Activated naive CD4-positive, alpha-beta T cell treated with anti-CD3 and anti-CD28 coated beads for 36 hours (primary cell): ENCODE data around the gene SCN2B. TPM values are rescaled to one million over a fixed set of nuclear protein-coding genes. Genes with fewer than 3 reads are reported as not detected.

Experiments
- CTCF ChIA-PET: fragments of 350-600 bp; sonication (Branson Sonifier 250); formaldehyde crosslinking; loops from one replicate; lab custom pipeline; 2021; ENCODE audit warnings: antibody characterized with exemption; lab: Charles Lee
- DNase-seq: peaks from one replicate; pipeline ENCODE4 v3.0.0-alpha.2; 2020
- H3K27ac Mint-ChIP-seq: one replicate; pipeline ENCODE4 v1.8.0; 2021; ENCODE audit warnings: mild to moderate bottlenecking, mixed read lengths
- H3K27me3 Mint-ChIP-seq: one replicate; pipeline ENCODE4 v1.8.0; 2021; ENCODE audit warnings: low read depth, mixed read lengths
- H3K36me3 Mint-ChIP-seq: one replicate; pipeline ENCODE4 v1.8.0; 2021; ENCODE audit warnings: low read depth, mixed read lengths
- H3K4me1 Mint-ChIP-seq: one replicate; pipeline ENCODE4 v1.8.0; 2021; ENCODE audit warnings: low read depth, mixed read lengths
- H3K4me3 Mint-ChIP-seq: one replicate; pipeline ENCODE4 v1.8.0; 2021; ENCODE audit warnings: mild to moderate bottlenecking, moderate library complexity, mixed read lengths
- H3K9me3 Mint-ChIP-seq: one replicate; pipeline ENCODE4 v1.8.0; 2021; ENCODE audit warnings: mixed read lengths
- intact Hi-C: fragments of 100-400 bp; cut with micrococcal nuclease; formaldehyde crosslinking; loops from one replicate; pipeline ENCODE4 v1.15.1; 2023
- total RNA-seq, 2 experiments: library from RNA; stranded (reverse); gene quantifications; one replicate each; pipeline ENCODE4 v1.2.3, GENCODE V29; 2021

The SCN2B gene
- total RNA-seq, 2 experiments from 2014 or later = not detected

DNA sequence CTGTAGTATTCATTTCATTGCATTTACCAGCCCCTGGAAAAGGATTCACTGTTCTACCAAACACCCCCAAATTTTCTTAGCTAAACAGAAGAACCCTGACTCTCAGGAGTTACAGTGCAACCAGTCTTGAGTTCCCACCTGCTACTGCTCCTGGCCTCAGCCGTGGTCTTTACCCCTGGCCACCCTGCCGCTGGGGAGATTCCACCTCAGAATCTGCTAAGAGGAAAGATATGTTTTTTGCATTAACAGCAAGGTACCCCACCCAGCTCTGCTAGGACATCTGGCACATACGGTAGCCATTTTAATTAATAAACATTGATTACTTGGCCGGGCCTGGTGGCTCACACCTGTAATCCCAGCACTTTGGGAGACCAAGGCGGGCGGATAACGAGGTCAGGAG lies 39.3 kb upstream of the SCN2B start:
- no peaks in the 10 kb centered on the region for H3K27me3 Mint-ChIP-seq
- CTCF ChIA-PET = interaction anchor here (0.9 to 2.9 kb wide), 8 partner anchors 11 to 72 kb away, joined by 3 to 12 read pairs (median 7); no protein-coding TSS in a partner anchor
- H3K4me1 Mint-ChIP-seq = peaks cover 92% of the 10 kb centered on the region
- no peak for DNase-seq
- H3K9me3 Mint-ChIP-seq = no peaks in the 10 kb centered on the region
- H3K36me3 Mint-ChIP-seq = peaks cover 39% of the 10 kb centered on the region
- peak overlapping the region; percentile 100 for H3K27ac Mint-ChIP-seq
- intact Hi-C loops = loop anchor here (1.0 to 5.0 kb wide), 6 partner anchors 9 to 229 kb away; partner anchors contain the start of genes CD3D and IL10RA
- peak overlapping the region; percentile 64 for H3K4me3 Mint-ChIP-seq

DNA sequence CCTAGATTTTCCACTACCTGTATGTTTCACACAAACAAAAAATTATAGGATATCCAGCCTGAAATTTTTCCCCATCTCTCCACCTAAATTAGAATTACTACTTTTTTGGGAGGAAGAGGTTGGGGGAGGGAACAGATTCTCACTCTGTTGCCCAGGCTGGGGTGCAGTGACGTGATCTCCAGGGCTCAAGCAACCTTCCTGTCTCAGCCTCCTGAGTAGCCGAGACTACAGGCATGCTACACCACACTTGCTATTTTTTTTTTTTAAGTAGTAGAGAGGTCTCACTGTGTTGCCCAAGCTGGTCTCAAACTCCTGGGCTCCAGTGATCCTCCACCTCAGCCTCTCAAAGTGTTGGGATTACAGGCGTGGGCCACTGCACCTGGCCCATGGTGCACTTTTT lies 38.8 kb upstream of the SCN2B start:
- peaks cover 42% of the 10 kb centered on the region for H3K36me3 Mint-ChIP-seq
- peak; percentile 57 for DNase-seq
- intact Hi-C loops = loop anchor here (5.0 kb wide), 2 partner anchors 168 to 213 kb away; no protein-coding TSS in a partner anchor
- CTCF ChIA-PET = interaction anchor here (0.6 to 2.9 kb wide), 7 partner anchors 9 to 98 kb away, joined by 3 to 12 read pairs (median 5); partner anchors contain the start of gene JAML
- H3K27me3 Mint-ChIP-seq = no peaks in the 10 kb centered on the region
- peak overlapping the region; percentile 100 for H3K27ac Mint-ChIP-seq
- H3K9me3 Mint-ChIP-seq = no peaks in the 10 kb centered on the region
- peak overlapping the region; percentile 64 for H3K4me3 Mint-ChIP-seq
- H3K4me1 Mint-ChIP-seq = peaks cover 92% of the 10 kb centered on the region

DNA sequence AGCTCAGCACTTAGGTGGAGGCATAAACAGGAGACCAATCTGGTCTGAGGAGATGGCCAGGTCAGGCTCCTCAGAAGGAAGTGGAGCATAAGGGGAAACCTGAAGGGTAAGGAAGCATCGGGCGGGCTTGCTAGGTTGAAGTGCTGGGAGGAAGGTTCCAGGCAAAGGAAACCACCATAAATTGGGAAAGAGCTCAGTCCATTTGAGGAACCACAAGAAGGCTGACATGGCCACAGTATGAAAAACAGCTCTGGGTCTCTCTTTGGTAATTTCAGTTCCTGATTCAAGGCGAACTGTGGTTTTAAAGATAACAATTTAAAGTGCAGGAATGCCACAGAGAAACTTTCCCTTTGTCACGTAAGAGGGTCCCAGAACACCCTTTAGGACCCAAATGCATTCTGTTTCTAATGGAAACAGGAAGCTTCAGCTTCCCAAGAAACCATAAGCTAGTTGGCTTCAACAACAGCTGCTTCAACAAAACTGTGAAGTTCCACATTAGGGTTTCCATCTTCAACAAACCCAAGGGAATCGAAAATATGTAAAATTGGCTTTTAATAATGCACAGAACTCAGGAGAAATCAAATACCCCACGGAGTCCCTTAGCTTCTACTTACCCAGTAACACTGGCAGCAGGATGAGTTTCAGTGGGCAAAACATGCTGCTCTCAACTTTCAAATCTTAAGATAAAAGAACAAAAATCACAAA lies 37.9 kb upstream of the SCN2B start:
- Mint-ChIP-seq H3K4me1 (peaks cover 88% of the 10 kb centered on the region), H3K36me3 (peaks cover 41% of the 10 kb centered on the region), H3K9me3 (no peaks in the 10 kb centered on the region), H3K27me3 (no peaks in the 10 kb centered on the region), H3K27ac (peak overlapping the region; percentile 100), H3K4me3 (peak overlapping the region; percentile 64)
- no peak for DNase-seq
- intact Hi-C loops = no loop called here
- CTCF ChIA-PET = interaction anchor here (0.5 to 2.9 kb wide), 13 partner anchors 10 to 789 kb away, joined by 3 to 12 read pairs (median 6); partner anchors contain the start of gene JAML

DNA sequence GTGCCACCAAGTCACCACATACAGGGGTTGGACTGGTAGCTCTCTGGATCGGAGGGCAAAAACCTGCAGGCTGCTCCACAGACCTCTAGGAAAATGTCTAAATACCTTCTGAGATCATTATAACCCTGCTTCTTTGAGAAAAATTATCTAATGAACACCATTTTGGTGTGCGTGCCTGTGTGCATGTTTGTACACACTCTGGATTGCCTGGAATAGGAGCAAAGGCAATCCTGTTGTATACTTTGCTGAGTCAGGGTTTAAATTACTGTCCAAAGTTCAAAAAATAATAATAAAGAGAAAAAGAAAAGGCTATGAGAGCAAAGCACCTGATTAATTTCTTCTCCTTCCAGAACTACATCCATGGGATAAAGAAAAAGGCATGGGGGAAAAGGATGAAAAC lies 37.3 kb upstream of the SCN2B start:
- no peak for DNase-seq
- peaks cover 38% of the 10 kb centered on the region for H3K36me3 Mint-ChIP-seq
- H3K27me3 Mint-ChIP-seq = no peaks in the 10 kb centered on the region
- peaks cover 88% of the 10 kb centered on the region for H3K4me1 Mint-ChIP-seq
- no peaks in the 10 kb centered on the region for H3K9me3 Mint-ChIP-seq
- intact Hi-C loops = no loop called here
- H3K4me3 Mint-ChIP-seq = peak overlapping the region; percentile 28
- H3K27ac Mint-ChIP-seq = peak overlapping the region; percentile 100
- CTCF ChIA-PET = interaction anchor here (0.8 to 1.8 kb wide), 7 partner anchors 11 to 82 kb away, joined by 3 to 12 read pairs (median 6); partner anchors contain the start of gene JAML

DNA sequence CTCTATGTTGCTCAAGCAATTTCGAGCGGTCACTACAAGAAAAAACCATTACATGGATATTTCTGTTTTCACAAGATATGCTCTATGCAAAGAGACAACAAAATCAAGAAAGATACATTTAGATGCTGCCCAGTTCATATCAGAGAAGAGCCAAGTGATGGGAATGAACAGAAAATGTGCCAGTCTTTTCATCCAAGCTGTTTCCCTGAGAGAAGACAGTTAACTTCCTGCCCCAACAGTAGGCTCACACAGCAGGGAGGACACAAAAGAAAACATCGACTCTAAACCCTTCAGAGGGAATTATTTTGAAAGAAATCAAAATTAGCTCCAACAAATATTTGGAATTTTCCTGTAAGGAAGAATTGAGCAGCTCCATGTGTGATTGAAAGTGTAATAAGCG lies 36.8 kb upstream of the SCN2B start:
- Mint-ChIP-seq H3K27ac (peak overlapping the region; percentile 100), H3K4me1 (peaks cover 85% of the 10 kb centered on the region), H3K4me3 (no peak overlapping the region), H3K9me3 (no peaks in the 10 kb centered on the region), H3K36me3 (peaks cover 35% of the 10 kb centered on the region), H3K27me3 (no peaks in the 10 kb centered on the region)
- intact Hi-C loops = no loop called here
- no peak for DNase-seq
- CTCF ChIA-PET = interaction anchor here (1.2 to 1.9 kb wide), 4 partner anchors 11 to 15 kb away, joined by 3 to 12 read pairs (median 6); partner anchors contain the start of gene JAML

DNA sequence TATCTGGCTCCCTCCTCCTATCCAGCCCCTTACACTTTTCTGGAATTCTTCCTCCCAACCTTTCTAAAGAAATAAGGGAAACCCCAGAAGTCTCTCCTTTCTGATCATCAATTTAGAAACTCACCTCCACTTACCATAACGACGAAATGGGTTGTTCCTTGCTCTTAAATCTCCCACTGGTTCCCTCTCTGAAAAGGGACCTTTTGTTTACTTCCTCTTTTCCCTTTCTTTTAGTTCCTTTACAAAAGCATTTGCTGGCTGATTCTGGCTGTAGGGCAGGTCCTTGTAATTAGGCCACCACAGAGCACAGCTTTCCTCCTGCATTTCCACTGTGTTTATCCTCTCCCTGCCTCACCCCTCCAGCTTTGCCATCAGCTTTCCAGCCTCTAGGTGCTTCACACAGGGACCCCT lies 36.3 kb upstream of the SCN2B start:
- no peak for DNase-seq
- H3K27me3 Mint-ChIP-seq = no peaks in the 10 kb centered on the region
- intact Hi-C loops = no loop called here
- peaks cover 39% of the 10 kb centered on the region for H3K36me3 Mint-ChIP-seq
- H3K27ac Mint-ChIP-seq = peak overlapping the region; percentile 100
- H3K9me3 Mint-ChIP-seq = no peaks in the 10 kb centered on the region
- H3K4me3 Mint-ChIP-seq = no peak overlapping the region
- CTCF ChIA-PET = interaction anchor here (1.2 to 1.9 kb wide), 2 partner anchors 11 to 14 kb away, joined by 3 to 7 read pairs; partner anchors contain the start of gene JAML
- peaks cover 85% of the 10 kb centered on the region for H3K4me1 Mint-ChIP-seq

DNA sequence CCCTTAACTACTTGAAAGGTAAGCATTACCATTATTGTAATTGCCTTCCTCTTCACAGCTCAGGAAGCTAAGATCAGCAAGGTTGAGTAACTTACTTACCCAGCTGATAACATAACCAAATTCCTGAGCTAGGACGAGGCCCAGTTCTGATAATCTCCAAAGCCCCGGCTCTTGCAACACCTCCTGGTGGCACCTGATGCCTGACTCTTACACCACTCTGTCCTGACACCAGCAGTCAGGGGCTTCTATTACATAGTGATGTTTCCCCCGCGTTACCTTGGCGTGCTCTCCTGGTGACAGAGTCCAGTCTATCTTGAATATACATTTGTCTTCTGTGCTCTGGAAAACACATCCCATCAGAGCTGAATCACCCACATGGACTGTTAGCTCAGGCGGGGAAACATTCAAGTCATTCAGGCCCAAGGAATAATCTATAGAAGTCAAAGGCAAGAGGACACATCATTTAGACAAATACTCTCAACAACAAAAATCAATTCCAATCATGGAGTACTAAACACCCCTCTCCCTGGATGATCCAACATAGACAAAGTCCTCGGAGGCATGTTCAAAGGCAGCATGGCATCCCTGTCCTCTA lies 35.8 kb upstream of the SCN2B start:
- Mint-ChIP-seq H3K27ac (peak overlapping the region; percentile 6), H3K36me3 (peaks cover 42% of the 10 kb centered on the region), H3K4me3 (no peak overlapping the region), H3K4me1 (peaks cover 83% of the 10 kb centered on the region), H3K9me3 (no peaks in the 10 kb centered on the region), H3K27me3 (no peaks in the 10 kb centered on the region)
- CTCF ChIA-PET = interaction anchor here (0.8 to 1.9 kb wide), 5 partner anchors 10 to 59 kb away, joined by 3 to 7 read pairs (median 3); no protein-coding TSS in a partner anchor
- DNase-seq = no peak
- intact Hi-C loops = no loop called here

DNA sequence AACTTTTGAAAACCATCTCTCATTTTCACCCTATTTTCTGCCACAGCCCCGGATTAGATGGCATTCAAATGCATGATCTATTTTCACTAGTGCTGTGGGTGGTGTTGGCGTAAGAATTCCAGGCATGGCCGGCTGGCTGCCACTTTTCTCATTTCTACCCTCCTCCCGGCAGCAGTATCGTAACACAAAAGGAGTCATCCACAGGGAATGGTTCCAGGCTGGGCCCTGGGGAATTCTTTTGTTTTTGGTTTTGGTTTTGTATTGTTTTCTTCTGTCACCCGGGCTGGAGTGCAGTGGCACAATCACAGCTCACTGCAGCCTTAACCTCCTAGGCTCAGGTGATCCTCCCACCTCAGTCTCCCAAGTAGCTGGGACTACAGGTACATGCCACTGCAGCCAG lies 34.6 kb upstream of the SCN2B start:
- H3K27me3 Mint-ChIP-seq = no peaks in the 10 kb centered on the region
- H3K9me3 Mint-ChIP-seq = no peaks in the 10 kb centered on the region
- peaks cover 52% of the 10 kb centered on the region for H3K36me3 Mint-ChIP-seq
- intact Hi-C loops = no loop called here
- H3K4me1 Mint-ChIP-seq = peaks cover 75% of the 10 kb centered on the region
- CTCF ChIA-PET = interaction anchor here (0.7 to 1.2 kb wide), 5 partner anchors 9 to 30 kb away, joined by 3 to 4 read pairs (median 3); no protein-coding TSS in a partner anchor
- H3K27ac Mint-ChIP-seq = no peak overlapping the region
- H3K4me3 Mint-ChIP-seq = no peak overlapping the region
- DNase-seq = no peak

DNA sequence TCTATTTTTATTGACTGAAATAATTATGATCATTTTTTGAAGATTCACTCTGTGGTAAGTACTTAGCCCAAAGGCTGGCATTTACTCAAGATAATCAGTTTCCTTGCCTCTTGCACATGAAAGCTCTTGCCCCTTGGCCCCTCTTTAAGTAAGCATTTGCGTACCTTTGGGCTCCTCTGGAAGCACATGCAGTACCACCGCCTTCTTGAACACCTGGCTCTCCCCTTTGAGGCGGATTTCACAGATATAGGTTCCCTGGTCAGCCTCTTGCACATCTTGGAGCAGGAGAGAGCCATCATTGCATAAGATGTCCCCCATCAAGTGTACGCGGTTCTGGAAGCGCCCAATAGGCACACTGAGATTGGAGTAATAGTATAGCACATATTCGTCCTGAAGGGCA lies 33.9 kb upstream of the SCN2B start:
- Mint-ChIP-seq H3K27ac (no peak overlapping the region), H3K27me3 (no peaks in the 10 kb centered on the region), H3K9me3 (no peaks in the 10 kb centered on the region), H3K36me3 (peaks cover 59% of the 10 kb centered on the region), H3K4me3 (no peak overlapping the region), H3K4me1 (peaks cover 69% of the 10 kb centered on the region)
- no peak for DNase-seq
- intact Hi-C loops = no loop called here
- CTCF ChIA-PET = interaction anchor here (1.2 kb wide), 1 partner anchor 12 kb away, joined by 4 read pairs; no protein-coding TSS in a partner anchor

DNA sequence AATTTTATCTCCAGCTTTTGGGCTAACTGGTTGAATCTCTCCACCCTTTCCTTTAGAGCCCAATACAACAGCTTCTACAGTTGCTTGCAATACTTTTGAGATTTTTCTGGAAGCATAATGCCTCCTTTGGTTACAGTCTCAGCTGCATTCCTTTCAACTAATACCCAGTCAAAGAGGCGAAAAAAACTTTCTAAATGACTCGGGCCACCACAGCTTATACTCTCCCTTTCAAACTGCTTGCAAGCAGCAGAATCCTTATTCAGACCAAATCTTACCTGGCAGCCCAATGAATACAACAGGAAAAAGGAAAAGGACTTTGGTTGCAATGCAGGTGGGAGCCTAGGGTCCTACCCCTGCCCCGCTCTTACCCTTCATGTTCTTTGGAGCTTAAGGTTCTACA lies 32.6 kb upstream of the SCN2B start:
- no peak for DNase-seq
- Mint-ChIP-seq H3K36me3 (peaks cover 60% of the 10 kb centered on the region), H3K27ac (peak overlapping the region; percentile 72), H3K4me1 (peaks cover 56% of the 10 kb centered on the region), H3K9me3 (no peaks in the 10 kb centered on the region), H3K4me3 (no peak overlapping the region), H3K27me3 (no peaks in the 10 kb centered on the region)
- intact Hi-C loops = loop anchor here (5.0 kb wide), 1 partner anchor 363 kb away; the partner anchor contains the start of gene ARCN1
- CTCF ChIA-PET = interaction anchor here (0.7 to 1.2 kb wide), 3 partner anchors 12 to 66 kb away, joined by 3 to 4 read pairs (median 3); partner anchors contain the start of gene JAML

DNA sequence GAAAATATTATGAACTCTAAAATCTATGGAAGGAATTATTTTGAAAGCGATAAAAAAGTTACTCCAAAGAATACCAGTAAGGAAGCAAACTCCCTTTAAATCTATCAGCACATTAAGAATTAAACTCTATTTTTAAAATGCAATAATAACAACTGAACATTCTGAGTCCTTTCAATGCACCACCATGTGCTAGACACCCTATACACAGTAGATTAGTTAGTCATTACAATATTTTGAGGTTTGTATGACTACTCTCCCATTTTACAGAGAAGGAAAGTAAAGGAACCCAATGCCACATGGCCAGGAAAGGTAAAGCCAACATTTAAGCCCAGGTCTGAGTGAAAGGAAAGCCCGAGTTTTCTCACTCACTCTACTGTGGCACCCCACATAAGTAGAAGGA lies 30.6 kb upstream of the SCN2B start:
- intact Hi-C loops = loop anchor here (5.0 kb wide), 1 partner anchor 365 kb away; the partner anchor contains the start of gene ARCN1
- CTCF ChIA-PET = interaction anchor here (1.0 to 1.2 kb wide), 2 partner anchors 8 to 36 kb away, joined by 3 read pairs; no protein-coding TSS in a partner anchor
- DNase-seq = no peak
- H3K27me3 Mint-ChIP-seq = no peaks in the 10 kb centered on the region
- H3K36me3 Mint-ChIP-seq = peaks cover 42% of the 10 kb centered on the region
- no peaks in the 10 kb centered on the region for H3K9me3 Mint-ChIP-seq
- H3K4me1 Mint-ChIP-seq = peaks cover 37% of the 10 kb centered on the region
- H3K4me3 Mint-ChIP-seq = no peak overlapping the region
- H3K27ac Mint-ChIP-seq = peak overlapping the region; percentile 88
